ENCODE results near the gene CREB5.
A peak's percentile ranks its signal among the peaks of the same experiment; 100 is the strongest.

The CREB5 gene

GRCh38 chr7:28718545-28718944 lies 306.2 kb downstream of the CREB5 start:
- H3K27ac ChIP-seq = no peak overlapping the region
- DNase-seq (ENCODE audit: low read depth, low spot score) = no peak

GRCh38 chr7:28722684-28723083 lies 310.4 kb downstream of the CREB5 start:
- no peak overlapping the region for H3K27ac ChIP-seq
- DNase-seq (ENCODE audit: low read depth, low spot score) = no peak

GRCh38 chr7:28723336-28723735 lies 311.0 kb downstream of the CREB5 start:
- DNase-seq (ENCODE audit: low read depth, low spot score) = no peak
- no peak overlapping the region for H3K27ac ChIP-seq

GRCh38 chr7:28724563-28724962 lies 312.2 kb downstream of the CREB5 start:
- H3K27ac ChIP-seq = no peak overlapping the region
- no peak for DNase-seq (ENCODE audit: low read depth, low spot score)

GRCh38 chr7:28725045-28725642 lies 312.8 kb downstream of the CREB5 start:
- no peak overlapping the region for H3K27ac ChIP-seq
- DNase-seq (ENCODE audit: low read depth, low spot score) = no peak

GRCh38 chr7:28725911-28726310 lies 313.6 kb downstream of the CREB5 start:
- no peak overlapping the region for H3K27ac ChIP-seq
- DNase-seq (ENCODE audit: low read depth, low spot score) = peak; percentile 22

- DNase-seq (ENCODE audit: low read depth, low spot score) = no peak
- no peak overlapping the region for H3K27ac ChIP-seq
Observed at GRCh38 chr7:28726555-28726954, 314.2 kb downstream of the CREB5 start.

- peak; percentile 27 for DNase-seq (ENCODE audit: low read depth, low spot score)
Observed at GRCh38 chr7:28729281-28729680, 317.0 kb downstream of the CREB5 start.

GRCh38 chr7:28729727-28730126 lies 317.4 kb downstream of the CREB5 start:
- no peak overlapping the region for H3K27ac ChIP-seq
- DNase-seq (ENCODE audit: low read depth, low spot score) = no peak

More at GRCh38 chr7:28729281-28729680, 317.0 kb downstream of the CREB5 start:
- H3K27ac ChIP-seq = no peak overlapping the region

- no peak overlapping the region for H3K27ac ChIP-seq
- no peak for DNase-seq (ENCODE audit: low read depth, low spot score)
Observed at GRCh38 chr7:28731092-28731658, 318.9 kb downstream of the CREB5 start.

- no peak overlapping the region for H3K27ac ChIP-seq
Observed at GRCh38 chr7:28732071-28732869, 320.0 kb downstream of the CREB5 start.

GRCh38 chr7:28733035-28733434 lies 320.7 kb downstream of the CREB5 start:
- no peak overlapping the region for H3K27ac ChIP-seq
- DNase-seq (ENCODE audit: low read depth, low spot score) = no peak

More at GRCh38 chr7:28732071-28732869, 320.0 kb downstream of the CREB5 start:
- DNase-seq (ENCODE audit: low read depth, low spot score) = no peak

- peak; percentile 52 for DNase-seq (ENCODE audit: low read depth, low spot score)
- no peak overlapping the region for H3K27ac ChIP-seq
Observed at GRCh38 chr7:28738412-28738811, 326.1 kb downstream of the CREB5 start.

- no peak for DNase-seq (ENCODE audit: low read depth, low spot score)
- no peak overlapping the region for H3K27ac ChIP-seq
Observed at GRCh38 chr7:28739128-28739527, 326.8 kb downstream of the CREB5 start.

- DNase-seq (ENCODE audit: low read depth, low spot score) = no peak
- no peak overlapping the region for H3K27ac ChIP-seq
Observed at GRCh38 chr7:28739826-28740225, 327.5 kb downstream of the CREB5 start.

GRCh38 chr7:28744951-28745350 lies 332.6 kb downstream of the CREB5 start:
- H3K27ac ChIP-seq = no peak overlapping the region
- DNase-seq (ENCODE audit: low read depth, low spot score) = no peak

GRCh38 chr7:28745351-28745750 lies 333.0 kb downstream of the CREB5 start:
- no peak for DNase-seq (ENCODE audit: low read depth, low spot score)
- H3K27ac ChIP-seq = no peak overlapping the region

- H3K27ac ChIP-seq = no peak overlapping the region
- no peak for DNase-seq (ENCODE audit: low read depth, low spot score)
Observed at GRCh38 chr7:28747404-28747803, 335.1 kb downstream of the CREB5 start.

- no peak overlapping the region for H3K27ac ChIP-seq
- no peak for DNase-seq (ENCODE audit: low read depth, low spot score)
Observed at GRCh38 chr7:28747854-28748253, 335.5 kb downstream of the CREB5 start.

GRCh38 chr7:28748346-28748745 lies 336.0 kb downstream of the CREB5 start:
- H3K27ac ChIP-seq = no peak overlapping the region
- no peak for DNase-seq (ENCODE audit: low read depth, low spot score)

- no peak for DNase-seq (ENCODE audit: low read depth, low spot score)
Observed at GRCh38 chr7:28748933-28749584, 336.7 kb downstream of the CREB5 start.

More at GRCh38 chr7:28748933-28749584, 336.7 kb downstream of the CREB5 start:
- no peak overlapping the region for H3K27ac ChIP-seq

Measured in epithelial cell of prostate (primary cell).